A549 (cell line): ENCODE measurements around the gene CBR1.

Experiments
- HDAC2 ChIP-seq: fragments of 200-600 bp; sonication (generic); IDR thresholded peaks from 2 replicates; pipeline ENCODE4 v1.6.1; 2016
- JUN ChIP-seq, 2 experiments: fragments of >200 bp; sonication (Bioruptor Twin); formaldehyde crosslinking; IDR thresholded peaks; 2 replicates in 1 of 2; 3 replicates in 1 of 2; pipeline ENCODE4 v1.6.1; 2016 to 2017
- POLR2A ChIP-seq: IDR thresholded peaks from 2 replicates; pipeline ENCODE4 v1.6.1; 2012; ENCODE audit warnings: mild to moderate bottlenecking, low read length
- TF ChIP-seq, protein P1 (sequence below): fragments of >200 bp; sonication (Bioruptor Twin); formaldehyde crosslinking; IDR thresholded peaks from 3 replicates; pipeline ENCODE4 v1.5.1; 2016

DNA sequence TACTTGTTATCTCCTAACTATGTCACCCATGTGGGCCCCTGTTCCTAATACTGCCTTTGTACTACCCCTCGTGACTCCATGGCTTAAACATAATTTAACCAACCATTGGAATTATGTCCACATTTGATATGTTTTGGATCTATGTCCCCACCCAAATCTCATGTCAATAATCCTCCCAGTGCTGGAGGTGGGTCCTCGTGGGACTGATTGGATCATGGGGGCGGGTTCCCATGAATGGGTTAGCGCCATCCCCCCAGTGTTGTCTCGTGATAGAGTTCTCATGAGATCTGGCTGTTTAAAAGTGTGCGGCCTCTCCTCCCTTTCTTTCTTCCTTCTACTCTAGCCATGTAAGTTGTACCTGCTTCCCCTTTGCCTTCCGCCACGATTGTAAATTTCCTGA lies 9.8 kb downstream of the CBR1 start:
- TF ChIP-seq HDAC2 (no peak), JUN (IDR thresholded peaks at IDR 0.05) (no peak), POLR2A (no peak)
- TF ChIP-seq, protein P1, sequence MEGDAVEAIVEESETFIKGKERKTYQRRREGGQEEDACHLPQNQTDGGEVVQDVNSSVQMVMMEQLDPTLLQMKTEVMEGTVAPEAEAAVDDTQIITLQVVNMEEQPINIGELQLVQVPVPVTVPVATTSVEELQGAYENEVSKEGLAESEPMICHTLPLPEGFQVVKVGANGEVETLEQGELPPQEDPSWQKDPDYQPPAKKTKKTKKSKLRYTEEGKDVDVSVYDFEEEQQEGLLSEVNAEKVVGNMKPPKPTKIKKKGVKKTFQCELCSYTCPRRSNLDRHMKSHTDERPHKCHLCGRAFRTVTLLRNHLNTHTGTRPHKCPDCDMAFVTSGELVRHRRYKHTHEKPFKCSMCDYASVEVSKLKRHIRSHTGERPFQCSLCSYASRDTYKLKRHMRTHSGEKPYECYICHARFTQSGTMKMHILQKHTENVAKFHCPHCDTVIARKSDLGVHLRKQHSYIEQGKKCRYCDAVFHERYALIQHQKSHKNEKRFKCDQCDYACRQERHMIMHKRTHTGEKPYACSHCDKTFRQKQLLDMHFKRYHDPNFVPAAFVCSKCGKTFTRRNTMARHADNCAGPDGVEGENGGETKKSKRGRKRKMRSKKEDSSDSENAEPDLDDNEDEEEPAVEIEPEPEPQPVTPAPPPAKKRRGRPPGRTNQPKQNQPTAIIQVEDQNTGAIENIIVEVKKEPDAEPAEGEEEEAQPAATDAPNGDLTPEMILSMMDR = no peak
